NCI-H748 (cell line): Measurements from ENCODE around the gene MAJIN.
"Not testable (repeated sequence)": the region's sequence is repeated elsewhere in the genome, so short reads cannot be mapped to it uniquely, and the experiment has no call there.

Source experiments
- DNase-seq: peaks from one replicate; lab custom pipeline; 2025; ENCODE audit not compliant: unreplicated experiment; lab: John Stamatoyannopoulos, UW

Gene MAJIN

GRCh38 chr11:64990222-64990923, 18.5 kb upstream of the MAJIN start:
- no peak for DNase-seq

- no peak for DNase-seq
Observed at GRCh38 chr11:64989416-64989815, 17.5 kb upstream of the MAJIN start.

- DNase-seq: no peak
Observed at GRCh38 chr11:64987998-64988854, 16.3 kb upstream of the MAJIN start.

- DNase-seq: not testable (repeated sequence)
Observed at GRCh38 chr11:64983339-64983738, 11.4 kb upstream of the MAJIN start.

GRCh38 chr11:64976651-64977050, 4.7 kb upstream of the MAJIN start:
- DNase-seq: no peak

GRCh38 chr11:64974124-64974523, 2.2 kb upstream of the MAJIN start:
- no peak for DNase-seq

GRCh38 chr11:64970731-64971151, 1.2 kb downstream of the MAJIN start:
- DNase-seq: no peak

GRCh38 chr11:64969209-64969608, 2.7 kb downstream of the MAJIN start:
- no peak for DNase-seq

GRCh38 chr11:64967375-64967774, 4.5 kb downstream of the MAJIN start:
- no peak for DNase-seq

- DNase-seq: no peak
Observed at GRCh38 chr11:64963072-64963631, 8.8 kb downstream of the MAJIN start.

- no peak for DNase-seq
Observed at GRCh38 chr11:64960719-64961118, 11.2 kb downstream of the MAJIN start.

GRCh38 chr11:64959498-64959897, 12.4 kb downstream of the MAJIN start:
- no peak for DNase-seq

- DNase-seq: no peak
Observed at GRCh38 chr11:64954201-64954600, 17.7 kb downstream of the MAJIN start.

GRCh38 chr11:64951529-64951928, 20.4 kb downstream of the MAJIN start:
- no peak for DNase-seq

GRCh38 chr11:64947208-64947814, 24.6 kb downstream of the MAJIN start:
- no peak for DNase-seq

GRCh38 chr11:64936539-64936938, 35.4 kb downstream of the MAJIN start:
- no peak for DNase-seq

- DNase-seq: peak; percentile 56
Observed at GRCh38 chr11:64935359-64936081, 36.4 kb downstream of the MAJIN start, which contains the start of gene GPHA2. TSS of gene GPHA2 (minus strand) at chr11:64935893. CDS start at chr11:64935460, 433 bp downstream.

- DNase-seq: no peak
Observed at GRCh38 chr11:64934682-64935358, 37.1 kb downstream of the MAJIN start.

- no peak for DNase-seq
Observed at GRCh38 chr11:64933935-64934681, 37.8 kb downstream of the MAJIN start.
